GM12874 (cell line): ENCODE data around the gene LRMDA.

ENCODE experiments used
- TF ChIP-seq, protein P1 (sequence below): IDR thresholded peaks from 2 replicates; pipeline ENCODE4 v1.5.1; 2011; ENCODE audit warnings: low read depth, mild to moderate bottlenecking, control low read depth, low read length, moderate library complexity; ENCODE audit not compliant: insufficient read depth

LRMDA gene

DNA sequence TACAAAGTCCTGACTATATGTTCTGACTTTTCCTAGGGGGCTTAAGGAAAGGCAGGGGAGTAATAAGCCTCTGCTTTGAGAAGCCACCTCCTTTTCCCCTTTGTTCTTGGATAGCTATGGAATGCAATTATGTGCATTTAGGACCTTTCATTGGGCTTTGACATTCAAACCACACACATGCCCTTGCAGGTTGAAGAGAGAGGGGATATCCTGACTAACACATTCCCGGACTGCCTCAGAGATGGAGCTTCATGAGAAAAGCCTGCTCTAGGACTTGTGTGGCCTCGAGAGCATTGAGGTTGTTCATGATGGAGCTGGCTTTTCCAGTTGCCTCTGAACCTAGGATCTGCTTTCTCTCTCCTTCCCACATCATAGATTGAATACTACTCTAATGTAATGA is 694.5 kb downstream of the LRMDA start:
- TF ChIP-seq, protein P1, sequence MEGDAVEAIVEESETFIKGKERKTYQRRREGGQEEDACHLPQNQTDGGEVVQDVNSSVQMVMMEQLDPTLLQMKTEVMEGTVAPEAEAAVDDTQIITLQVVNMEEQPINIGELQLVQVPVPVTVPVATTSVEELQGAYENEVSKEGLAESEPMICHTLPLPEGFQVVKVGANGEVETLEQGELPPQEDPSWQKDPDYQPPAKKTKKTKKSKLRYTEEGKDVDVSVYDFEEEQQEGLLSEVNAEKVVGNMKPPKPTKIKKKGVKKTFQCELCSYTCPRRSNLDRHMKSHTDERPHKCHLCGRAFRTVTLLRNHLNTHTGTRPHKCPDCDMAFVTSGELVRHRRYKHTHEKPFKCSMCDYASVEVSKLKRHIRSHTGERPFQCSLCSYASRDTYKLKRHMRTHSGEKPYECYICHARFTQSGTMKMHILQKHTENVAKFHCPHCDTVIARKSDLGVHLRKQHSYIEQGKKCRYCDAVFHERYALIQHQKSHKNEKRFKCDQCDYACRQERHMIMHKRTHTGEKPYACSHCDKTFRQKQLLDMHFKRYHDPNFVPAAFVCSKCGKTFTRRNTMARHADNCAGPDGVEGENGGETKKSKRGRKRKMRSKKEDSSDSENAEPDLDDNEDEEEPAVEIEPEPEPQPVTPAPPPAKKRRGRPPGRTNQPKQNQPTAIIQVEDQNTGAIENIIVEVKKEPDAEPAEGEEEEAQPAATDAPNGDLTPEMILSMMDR = no peak

DNA sequence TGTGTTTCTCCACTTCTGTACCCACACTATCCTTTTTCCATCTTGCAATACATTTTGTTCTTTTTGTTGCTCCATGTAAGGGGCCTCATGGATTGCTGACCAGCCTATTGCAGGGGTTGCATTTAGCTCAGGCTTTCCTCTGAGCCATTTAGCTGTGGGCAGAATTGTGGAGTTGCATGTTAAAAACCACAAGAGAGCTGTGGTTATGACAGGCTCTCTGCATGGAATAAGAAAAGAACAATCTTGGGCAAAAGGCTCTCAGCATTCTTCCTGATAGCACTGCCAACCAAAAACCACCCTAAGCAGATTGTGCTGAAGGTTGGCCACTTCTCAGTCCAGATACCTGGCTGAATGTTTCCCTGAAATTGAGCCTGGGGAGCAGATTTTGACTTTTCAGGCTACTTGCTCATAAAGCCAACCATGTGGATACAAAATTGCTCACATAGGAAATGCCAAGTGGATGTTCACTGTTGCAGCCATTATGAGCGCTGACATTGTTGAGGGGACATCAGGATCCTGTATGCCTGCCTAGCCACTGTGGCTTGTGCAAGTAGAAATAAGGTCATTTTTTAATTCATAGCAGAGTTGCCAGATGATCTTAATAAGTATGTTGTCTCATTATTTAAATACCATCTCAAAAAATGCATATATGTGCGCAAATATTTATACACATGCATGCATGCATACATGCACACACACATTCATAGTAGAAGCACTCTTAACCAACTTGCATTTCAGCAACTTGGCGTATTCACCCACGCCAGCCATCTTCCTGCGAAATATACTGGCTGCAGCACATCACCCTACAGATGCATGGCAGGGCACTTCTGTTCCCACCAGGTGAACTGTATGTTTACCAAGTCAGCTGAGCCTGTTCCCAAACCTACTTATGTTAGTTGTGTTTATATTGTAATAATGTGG is 695.4 kb downstream of the LRMDA start:
- TF ChIP-seq, protein P1 = no peak

DNA sequence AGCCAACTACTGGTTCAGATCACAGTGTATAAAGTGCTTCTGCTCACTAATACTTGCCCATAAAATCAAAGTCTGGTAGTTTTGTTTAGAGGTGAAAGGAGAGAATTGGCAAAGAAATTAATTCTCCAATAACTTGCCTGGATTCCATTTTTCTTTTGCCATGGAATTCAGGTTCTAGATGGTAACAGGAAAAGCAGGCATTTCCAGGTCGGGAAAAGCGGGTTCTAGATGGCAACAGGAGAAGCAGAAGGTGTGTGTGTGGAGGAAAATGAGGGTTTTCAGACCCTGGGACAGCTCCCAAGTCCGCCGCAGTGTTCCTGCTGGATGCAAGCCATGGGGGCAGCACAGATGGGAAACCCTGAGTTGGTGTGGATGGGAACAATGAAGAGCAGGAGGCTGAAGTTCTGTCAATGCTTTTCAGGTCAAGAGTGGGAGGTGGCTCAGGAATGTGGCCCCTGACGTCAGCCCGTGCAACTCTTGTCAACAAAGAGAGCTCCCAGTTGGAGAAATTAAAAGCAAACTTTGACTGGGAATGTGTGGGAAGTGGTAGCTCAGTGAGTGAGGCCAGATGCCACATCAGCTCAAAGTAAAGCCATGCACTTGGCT is 696.7 kb downstream of the LRMDA start:
- TF ChIP-seq, protein P1 = no peak

DNA sequence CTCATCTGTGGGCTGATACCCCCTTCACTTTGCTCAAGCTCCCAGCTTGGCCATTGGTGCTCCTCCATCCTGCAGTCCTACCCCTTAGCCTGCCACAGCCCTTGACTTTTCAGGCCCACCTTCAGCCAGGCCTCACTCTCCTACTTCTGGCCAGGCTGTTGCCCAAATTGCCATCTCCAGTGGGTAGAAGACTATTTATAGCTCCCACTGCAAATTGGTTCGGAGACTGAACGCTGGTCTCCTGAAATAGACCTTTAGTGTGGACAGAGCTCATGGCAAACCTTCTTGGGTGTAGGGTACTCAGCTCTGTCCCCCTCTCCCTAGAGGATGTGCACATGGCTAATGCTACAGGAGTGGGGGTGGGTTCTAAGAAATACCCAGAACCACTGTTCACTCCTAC is 697.8 kb downstream of the LRMDA start:
- TF ChIP-seq, protein P1 = no peak

DNA sequence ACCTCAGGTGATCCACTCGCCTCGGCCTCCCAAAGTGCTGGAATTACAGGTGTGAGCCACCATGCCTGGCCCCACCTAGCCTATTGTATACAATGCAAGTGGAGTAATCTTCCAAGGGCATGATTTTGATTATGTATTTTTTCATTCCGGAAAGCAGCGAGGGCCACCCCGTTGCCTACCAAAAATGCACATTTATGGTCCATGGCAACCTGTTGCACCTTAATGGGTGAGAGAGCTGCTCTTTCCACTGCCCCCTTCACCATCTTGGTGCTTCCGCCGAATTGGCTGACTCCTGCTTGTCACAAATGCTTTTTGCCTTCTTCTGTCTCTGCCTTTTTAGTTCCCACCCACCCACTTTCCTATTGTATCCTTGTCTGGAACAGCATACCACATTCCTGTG is 699.5 kb downstream of the LRMDA start:
- TF ChIP-seq, protein P1 = no peak

DNA sequence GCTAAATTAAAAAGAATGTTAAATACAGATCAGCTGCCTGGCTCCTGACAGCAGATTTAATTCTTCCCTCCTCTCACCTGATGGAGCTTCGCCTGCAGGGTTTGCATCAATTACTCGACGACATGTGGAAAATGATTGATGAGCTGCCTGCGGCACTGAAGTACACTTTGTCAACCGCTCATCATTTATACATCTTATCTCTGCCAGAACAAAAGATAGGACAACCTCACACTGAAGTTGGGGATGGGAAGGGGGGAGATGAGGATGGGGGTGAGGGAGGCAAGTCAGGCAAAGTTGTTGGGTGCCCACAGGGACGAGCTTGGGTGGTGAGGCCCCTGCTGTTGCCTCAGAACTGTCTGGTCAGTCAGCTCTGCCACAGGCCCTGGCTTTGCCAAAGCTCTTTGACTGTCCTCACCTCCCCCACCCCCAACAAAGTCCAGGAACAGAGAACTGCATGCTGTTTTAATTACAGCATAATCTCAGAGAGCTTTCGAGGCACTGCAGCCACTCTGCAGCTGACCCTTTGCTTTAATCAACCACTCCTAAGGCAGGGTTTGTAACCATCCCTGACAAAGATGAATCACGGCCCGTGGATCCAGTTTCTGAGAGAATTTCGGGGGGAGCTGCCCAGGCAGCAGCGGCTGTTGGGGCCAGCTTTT is 702.3 kb downstream of the LRMDA start:
- TF ChIP-seq, protein P1 = no peak

DNA sequence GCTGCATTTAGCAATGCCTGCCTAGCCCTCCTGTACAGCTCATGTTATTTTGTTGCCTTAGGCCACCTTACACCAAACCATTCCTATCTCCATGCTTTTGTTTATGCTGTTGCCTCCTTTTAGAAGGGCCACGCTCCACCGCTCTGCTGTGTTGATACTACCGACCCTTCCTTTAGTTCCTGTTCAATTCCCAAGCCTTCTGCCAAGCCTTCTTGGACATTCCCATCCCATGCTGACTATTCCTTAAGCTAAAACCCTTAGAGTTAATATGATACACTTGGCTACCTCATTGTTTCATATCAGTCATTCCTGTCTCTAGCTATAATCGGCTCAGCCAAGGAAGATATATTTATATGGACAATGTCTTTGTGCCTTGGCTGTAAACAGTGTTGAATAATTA is 705.5 kb downstream of the LRMDA start:
- TF ChIP-seq, protein P1 = no peak
